H1 (cell line): ENCODE data around the gene PDE4D. TPM values are rescaled to one million over a fixed set of nuclear protein-coding genes. Genes with fewer than 3 reads are reported as not detected.

ENCODE experiments used
- HDAC2 ChIP-seq, 2 experiments: fragments of 300-600 bp in 1 of 2; sonication (generic) in 1 of 2; IDR thresholded peaks; 2 replicates each; pipeline ENCODE4 v1.6.1; 2011 to 2012; ENCODE audit warnings: low read depth in 2 of 2, low read length in 2 of 2, mild to moderate bottlenecking in 2 of 2, moderate library complexity in 2 of 2, borderline replicate concordance in 1 of 2, inconsistent platforms in 1 of 2
- KDM4A ChIP-seq: IDR thresholded peaks from one replicate; pipeline ENCODE4 v1.7.1; 2012; ENCODE audit warnings: low read depth, mild to moderate bottlenecking, moderate library complexity, low read length, inconsistent platforms; ENCODE audit not compliant: severe bottlenecking
- NANOG ChIP-seq: IDR thresholded peaks from 2 replicates; pipeline ENCODE4 v1.6.1; 2011; ENCODE audit warnings: low read length, low read depth, mild to moderate bottlenecking, inconsistent platforms; ENCODE audit not compliant: insufficient read depth, poor library complexity, severe bottlenecking
- POLR2A ChIP-seq, 2 experiments: IDR thresholded peaks; 1 replicate in 1 of 2; 2 replicates in 1 of 2; pipeline ENCODE4 v1.6.1; 2011; ENCODE audit warnings: low read depth in 2 of 2, low read length in 2 of 2, mild to moderate bottlenecking in 2 of 2; ENCODE audit errors: control extremely low read depth in 1 of 2
- RBBP5 ChIP-seq: IDR thresholded peaks from 2 replicates; pipeline ENCODE4 v1.7.1; 2012; ENCODE audit warnings: low read depth, mild to moderate bottlenecking, inconsistent platforms, low read length, moderate library complexity, borderline replicate concordance
- TAF1 ChIP-seq: IDR thresholded peaks from 2 replicates; pipeline ENCODE4 v1.6.1; 2011; ENCODE audit warnings: mild to moderate bottlenecking, low read depth, low read length
- polyA plus RNA-seq, 7 experiments: library from polyadenylated mRNA; depleted of rRNA in 3 of 7; stranded (reverse) in 5 of 7; unstranded in 2 of 7; fragments of >200 nt in 5 of 7; fragments of 200-250 nt in 2 of 7; gene quantifications; 1 replicate in 5 of 7; 2 replicates in 1 of 7; 4 replicates in 1 of 7; pipeline versions ENCODE4 v1.2.1 to v1.2.3, GENCODE V29; 2011 to 2013; ENCODE audit warnings: missing spikeins in 2 of 7, mixed read lengths in 2 of 7
- total RNA-seq: library from RNA; stranded (reverse); fragmentation: NEBNext Ultra II Directional; extraction: Animal tissue kit (Norgen Biotek cat#: 25700); gene quantifications from 2 replicates; pipeline ENCODE4 v1.2.1, GENCODE V29; 2021

Gene PDE4D
- total and polyA plus RNA-seq, 2 of the 8 experiments (the other 6 are each of a cell fraction or from before 2014, with no cell fraction given): 2.3 to 3.7 TPM

- no peak for TF ChIP-seq NANOG
- TF ChIP-seq POLR2A (IDR thresholded peaks at IDR 0.05; ENCODE audit: control extremely low read depth in 1 of 2, low read depth in 2 of 2, low read length in 2 of 2): no peak
- TF ChIP-seq HDAC2 (IDR thresholded peaks at IDR 0.05; ENCODE audit: borderline replicate concordance in 1 of 2, low read depth in 2 of 2, low read length in 2 of 2): no peak
- TF ChIP-seq RBBP5: no peak
- no peak for TF ChIP-seq KDM4A
- no peak for TF ChIP-seq TAF1
Observed at GRCh38 chr5:59193616-59194319, 699.8 kb downstream of the PDE4D start (continued).
